AG04450 (cell line): ENCODE results near the gene TNIK. TPM values are rescaled to one million over a fixed set of nuclear protein-coding genes. Genes with fewer than 3 reads are reported as not detected.

Experiments
- CTCF ChIA-PET: fragments of 300-600, 350-600 bp; formaldehyde crosslinking; extraction: SDS; loops from one replicate; lab custom pipeline; 2022; ENCODE audit warnings: antibody characterized with exemption, inconsistent platforms; lab: Charles Lee
- POLR2A ChIA-PET: fragments of 350-600 bp; formaldehyde crosslinking; extraction: SDS; loops from one replicate; lab custom pipeline; 2021; ENCODE audit warnings: antibody characterized with exemption, inconsistent platforms; lab: Yijun Ruan, JAX
- DNase-seq: peaks from one replicate; pipeline ENCODE4 v3.0.0-alpha.2; 2011; ENCODE audit warnings: low read depth, low spot score
- H3K27ac ChIP-seq: one replicate; pipeline ENCODE4 v1.5.1; 2012; ENCODE audit warnings: low read depth, low read length, control low read depth
- H3K27me3 ChIP-seq: one replicate; pipeline ENCODE4 v1.6.0; 2012; ENCODE audit warnings: low read length; ENCODE audit not compliant: control insufficient read depth, insufficient read depth
- H3K4me3 ChIP-seq: 2 replicates; pipeline ENCODE4 v1.5.1; 2011; ENCODE audit warnings: mild to moderate bottlenecking, low read depth, low read length, control low read depth
- H3K9me3 ChIP-seq: 2 replicates; pipeline ENCODE4 v1.5.1; 2012; ENCODE audit warnings: low read length; ENCODE audit not compliant: control insufficient read depth, insufficient read depth
- polyA plus RNA-seq: library from polyadenylated mRNA; depleted of rRNA; stranded (reverse); fragments of >200 nt; gene quantifications from 2 replicates; pipeline ENCODE4 v1.2.3, GENCODE V29; 2011
- TF ChIP-seq, protein P1 (sequence below): IDR thresholded peaks from 2 replicates; pipeline ENCODE4 v1.5.1; 2011; ENCODE audit warnings: low read depth, low read length, control low read depth, inconsistent platforms

Gene TNIK
- polyA plus RNA-seq, 1 experiment = 9.0 TPM

DNA sequence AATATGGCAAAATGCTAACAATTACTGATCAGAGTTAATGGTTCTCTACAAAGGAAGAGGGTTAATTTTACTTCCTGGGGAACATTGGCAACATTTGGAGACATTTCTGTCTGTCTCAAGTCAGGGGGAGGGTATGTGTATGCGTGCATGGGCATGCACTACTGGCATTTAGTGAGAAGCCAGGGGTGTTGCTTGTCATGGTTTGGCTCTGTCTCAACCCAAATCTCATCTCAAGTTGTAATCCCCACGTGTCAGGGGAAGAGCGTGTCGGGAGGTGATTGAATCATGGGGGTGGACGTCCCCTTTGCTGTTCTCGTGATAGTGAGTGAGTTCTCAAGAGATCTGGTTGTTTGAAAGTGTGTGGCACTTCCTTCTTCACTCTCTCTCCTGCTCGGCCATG is 28.3 kb upstream of the TNIK start:
- ChIA-PET POLR2A (no interaction called here), CTCF (no interaction called here)

GRCh38 chr3:171487382-171487781 is 27.2 kb upstream of the TNIK start:
- no peak for DNase-seq
- H3K4me3 ChIP-seq = no peak overlapping the region
- ChIA-PET CTCF (no interaction called here), POLR2A (no interaction called here)
- H3K9me3 ChIP-seq = no peaks in the 10 kb centered on the region
- H3K27me3 ChIP-seq = no peaks in the 10 kb centered on the region
- no peak overlapping the region for H3K27ac ChIP-seq
- TF ChIP-seq, protein P1, sequence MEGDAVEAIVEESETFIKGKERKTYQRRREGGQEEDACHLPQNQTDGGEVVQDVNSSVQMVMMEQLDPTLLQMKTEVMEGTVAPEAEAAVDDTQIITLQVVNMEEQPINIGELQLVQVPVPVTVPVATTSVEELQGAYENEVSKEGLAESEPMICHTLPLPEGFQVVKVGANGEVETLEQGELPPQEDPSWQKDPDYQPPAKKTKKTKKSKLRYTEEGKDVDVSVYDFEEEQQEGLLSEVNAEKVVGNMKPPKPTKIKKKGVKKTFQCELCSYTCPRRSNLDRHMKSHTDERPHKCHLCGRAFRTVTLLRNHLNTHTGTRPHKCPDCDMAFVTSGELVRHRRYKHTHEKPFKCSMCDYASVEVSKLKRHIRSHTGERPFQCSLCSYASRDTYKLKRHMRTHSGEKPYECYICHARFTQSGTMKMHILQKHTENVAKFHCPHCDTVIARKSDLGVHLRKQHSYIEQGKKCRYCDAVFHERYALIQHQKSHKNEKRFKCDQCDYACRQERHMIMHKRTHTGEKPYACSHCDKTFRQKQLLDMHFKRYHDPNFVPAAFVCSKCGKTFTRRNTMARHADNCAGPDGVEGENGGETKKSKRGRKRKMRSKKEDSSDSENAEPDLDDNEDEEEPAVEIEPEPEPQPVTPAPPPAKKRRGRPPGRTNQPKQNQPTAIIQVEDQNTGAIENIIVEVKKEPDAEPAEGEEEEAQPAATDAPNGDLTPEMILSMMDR = no peak

More for the DNA sequence above, 28.3 kb upstream of the TNIK start:
- no peak for DNase-seq
- no peaks in the 10 kb centered on the region for H3K27me3 ChIP-seq
- TF ChIP-seq, protein P1 = no peak
- no peak overlapping the region for H3K4me3 ChIP-seq
- no peak overlapping the region for H3K27ac ChIP-seq
- no peaks in the 10 kb centered on the region for H3K9me3 ChIP-seq

GRCh38 chr3:171485338-171485737 is 25.1 kb upstream of the TNIK start:
- no peak overlapping the region for H3K27ac ChIP-seq
- H3K4me3 ChIP-seq = no peak overlapping the region
- H3K9me3 ChIP-seq = no peaks in the 10 kb centered on the region
- DNase-seq = no peak
- ChIA-PET CTCF (no interaction called here), POLR2A (no interaction called here)
- TF ChIP-seq, protein P1 = no peak
- no peaks in the 10 kb centered on the region for H3K27me3 ChIP-seq

DNA sequence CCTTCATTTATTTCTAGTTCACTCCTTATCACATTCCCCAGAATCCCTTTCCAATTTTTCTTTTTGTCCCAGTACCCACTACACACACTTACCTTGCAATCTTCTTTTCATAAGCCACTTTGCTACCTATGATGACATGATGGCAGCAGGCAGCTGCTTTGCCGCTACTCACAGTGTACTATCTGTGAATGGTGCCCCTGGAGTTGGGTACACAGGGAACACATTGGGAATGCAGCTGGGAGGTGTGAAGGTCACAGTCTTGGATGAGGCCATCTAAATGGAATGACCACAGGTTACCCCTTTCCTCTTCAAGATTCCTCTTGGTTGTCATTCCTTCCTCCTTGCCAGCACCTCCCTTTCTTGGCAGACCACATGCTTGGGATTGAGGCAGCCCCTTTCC is 20.8 kb upstream of the TNIK start:
- DNase-seq = no peak
- ChIA-PET POLR2A (no interaction called here), CTCF (no interaction called here)
- H3K27me3 ChIP-seq = no peaks in the 10 kb centered on the region
- no peak overlapping the region for H3K27ac ChIP-seq
- no peak overlapping the region for H3K4me3 ChIP-seq
- TF ChIP-seq, protein P1 = no peak
- H3K9me3 ChIP-seq = no peaks in the 10 kb centered on the region

- Histone ChIP-seq H3K27me3 (no peaks in the 10 kb centered on the region), H3K4me3 (no peak overlapping the region), H3K9me3 (no peaks in the 10 kb centered on the region), H3K27ac (no peak overlapping the region)
- no peak for DNase-seq
- CTCF ChIA-PET = no interaction called here
- TF ChIP-seq, protein P1 = no peak
- POLR2A ChIA-PET = no interaction called here
Measured at GRCh38 chr3:171480526-171480925, 20.3 kb upstream of the TNIK start.
